Neural progenitor cell (in vitro differentiated cells): ENCODE measurements around the gene ARL15. TPM values are rescaled to one million over a fixed set of nuclear protein-coding genes. Genes with fewer than 3 reads are reported as not detected.

Source experiments
- DNase-seq: peaks from one replicate; pipeline ENCODE4 v3.0.0-alpha.2; 2016; ENCODE audit warnings: low spot score
- H2AFZ ChIP-seq: fragments of 200-600 bp; sonication (generic); replicated peaks from 2 replicates; pipeline ENCODE4 v1.6.1; 2016; ENCODE audit warnings: antibody characterized with exemption
- H3F3A ChIP-seq: fragments of 200-600 bp; sonication (generic); 2 replicates; pipeline ENCODE4 v1.6.1; 2016; ENCODE audit warnings: antibody characterized with exemption, low read depth
- H3K27ac ChIP-seq: fragments of 200-600 bp; sonication (generic); 2 replicates; pipeline ENCODE4 v1.5.1; 2016; ENCODE audit warnings: mild to moderate bottlenecking
- H3K27me3 ChIP-seq: fragments of 200-600 bp; sonication (generic); 2 replicates; pipeline ENCODE4 v1.6.1; 2016; ENCODE audit warnings: mild to moderate bottlenecking, moderate library complexity
- H3K36me3 ChIP-seq: fragments of 200-600 bp; sonication (generic); 2 replicates; pipeline ENCODE4 v1.5.1; 2016
- H3K4me1 ChIP-seq: fragments of 200-600 bp; sonication (generic); 2 replicates; pipeline ENCODE4 v1.6.1; 2016; ENCODE audit warnings: mixed run types
- H3K4me2 ChIP-seq: fragments of 200-600 bp; sonication (generic); 2 replicates; pipeline ENCODE4 v1.6.1; 2016
- H3K4me3 ChIP-seq: fragments of 200-600 bp; sonication (generic); 2 replicates; pipeline ENCODE4 v1.5.1; 2016
- H3K79me2 ChIP-seq: fragments of 200-600 bp; sonication (generic); 2 replicates; pipeline ENCODE4 v1.6.1; 2016; ENCODE audit warnings: low read depth
- H3K9ac ChIP-seq: fragments of 200-600 bp; sonication (generic); 2 replicates; pipeline ENCODE4 v1.6.1; 2016
- H3K9me3 ChIP-seq: fragments of 200-600 bp; sonication (generic); 2 replicates; pipeline ENCODE4 v1.5.1; 2016; ENCODE audit warnings: low read depth
- H4K20me1 ChIP-seq: fragments of 200-600 bp; sonication (generic); 2 replicates; pipeline ENCODE4 v1.6.1; 2016; ENCODE audit warnings: low read depth
- H3K27ac Mint-ChIP-seq: 3 replicates; pipeline ENCODE4 v1.8.0; 2021; ENCODE audit warnings: mixed read lengths
- H3K27me3 Mint-ChIP-seq: 2 replicates; pipeline ENCODE4 v1.8.0; 2022; ENCODE audit warnings: low read depth, mild to moderate bottlenecking, inconsistent platforms, moderate library complexity, mixed read lengths; ENCODE audit not compliant: insufficient read depth
- H3K36me3 Mint-ChIP-seq: 3 replicates; pipeline ENCODE4 v1.8.0; 2021; ENCODE audit warnings: mixed read lengths
- H3K4me1 Mint-ChIP-seq: 3 replicates; pipeline ENCODE4 v1.8.0; 2021; ENCODE audit warnings: mixed read lengths
- H3K4me3 Mint-ChIP-seq: 3 replicates; pipeline ENCODE4 v1.8.0; 2021; ENCODE audit warnings: mild to moderate bottlenecking, moderate library complexity, mixed read lengths
- H3K9me3 Mint-ChIP-seq: 3 replicates; pipeline ENCODE4 v1.8.0; 2020; ENCODE audit warnings: mixed read lengths
- EZH2 ChIP-seq: fragments of 200-600 bp; sonication (generic); IDR thresholded peaks from 2 replicates; pipeline ENCODE4 v1.6.1; 2017; ENCODE audit warnings: antibody characterized with exemption, mild to moderate bottlenecking, moderate library complexity
- EZH2phosphoT487 ChIP-seq: fragments of 200-600 bp; sonication (generic); IDR thresholded peaks from 2 replicates; pipeline ENCODE4 v1.6.1; 2017; ENCODE audit warnings: antibody characterized with exemption
- total RNA-seq: library from RNA; depleted of rRNA; stranded (reverse); fragments of >200 nt; gene quantifications from 2 replicates; pipeline ENCODE4 v1.2.3, GENCODE V29; 2015; ENCODE audit warnings: low replicate concordance
- TF ChIP-seq, protein P1 (sequence below): fragments of 200-600 bp; sonication (generic); IDR thresholded peaks from 2 replicates; pipeline ENCODE4 v1.5.1; 2017; ENCODE audit warnings: antibody characterized with exemption, mild to moderate bottlenecking

ARL15 gene
- total RNA-seq, 1 donor from 2014 or later: 39.1 TPM

DNA sequence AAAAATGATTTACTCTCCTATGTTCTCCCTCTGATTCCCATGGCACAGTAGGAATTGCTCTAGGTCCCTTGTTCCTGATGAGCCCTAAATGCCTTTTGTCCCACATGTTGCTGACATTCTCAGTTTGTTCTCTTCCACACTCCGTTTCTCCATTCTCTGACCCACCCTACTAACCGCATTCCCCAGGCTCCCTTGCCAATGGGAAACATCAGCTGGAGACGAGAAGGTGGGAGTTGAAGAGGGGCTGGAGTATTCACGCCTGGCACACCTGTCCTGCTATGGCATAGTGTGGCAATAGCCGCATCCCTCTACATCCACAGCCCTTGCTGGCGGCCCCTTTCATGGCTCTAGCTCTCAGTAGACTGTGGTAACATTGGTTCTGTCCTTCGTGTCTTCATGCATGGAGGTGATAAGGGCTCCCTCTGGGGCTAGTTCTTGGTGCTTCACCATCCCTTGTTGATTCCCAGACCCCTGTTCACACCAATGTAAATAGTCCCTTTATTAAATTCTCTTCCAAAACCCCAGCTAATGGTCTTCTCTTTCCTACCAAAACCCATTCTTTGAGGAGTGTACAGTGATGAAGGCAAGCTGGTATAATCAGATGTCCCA is 16.4 kb upstream of the ARL15 start:
- H3K9ac ChIP-seq: no peak overlapping the region
- no peak for DNase-seq
- Mint-ChIP-seq H3K27me3 (peaks cover 2% of the 10 kb centered on the region), H3K36me3 (no peaks in the 10 kb centered on the region), H3K4me3 (no peak overlapping the region), H3K4me1 (peaks cover 2% of the 10 kb centered on the region), H3K27ac (no peak overlapping the region), H3K9me3 (no peaks in the 10 kb centered on the region)
- no peaks in the 10 kb centered on the region for H3K27me3 ChIP-seq
- no peak overlapping the region for H3K4me2 ChIP-seq
- H3K36me3 ChIP-seq: no peaks in the 10 kb centered on the region
- no peaks in the 10 kb centered on the region for H3F3A ChIP-seq
- no peaks in the 10 kb centered on the region for H3K4me1 ChIP-seq
- H4K20me1 ChIP-seq: no peaks in the 10 kb centered on the region
- TF ChIP-seq, protein P1, sequence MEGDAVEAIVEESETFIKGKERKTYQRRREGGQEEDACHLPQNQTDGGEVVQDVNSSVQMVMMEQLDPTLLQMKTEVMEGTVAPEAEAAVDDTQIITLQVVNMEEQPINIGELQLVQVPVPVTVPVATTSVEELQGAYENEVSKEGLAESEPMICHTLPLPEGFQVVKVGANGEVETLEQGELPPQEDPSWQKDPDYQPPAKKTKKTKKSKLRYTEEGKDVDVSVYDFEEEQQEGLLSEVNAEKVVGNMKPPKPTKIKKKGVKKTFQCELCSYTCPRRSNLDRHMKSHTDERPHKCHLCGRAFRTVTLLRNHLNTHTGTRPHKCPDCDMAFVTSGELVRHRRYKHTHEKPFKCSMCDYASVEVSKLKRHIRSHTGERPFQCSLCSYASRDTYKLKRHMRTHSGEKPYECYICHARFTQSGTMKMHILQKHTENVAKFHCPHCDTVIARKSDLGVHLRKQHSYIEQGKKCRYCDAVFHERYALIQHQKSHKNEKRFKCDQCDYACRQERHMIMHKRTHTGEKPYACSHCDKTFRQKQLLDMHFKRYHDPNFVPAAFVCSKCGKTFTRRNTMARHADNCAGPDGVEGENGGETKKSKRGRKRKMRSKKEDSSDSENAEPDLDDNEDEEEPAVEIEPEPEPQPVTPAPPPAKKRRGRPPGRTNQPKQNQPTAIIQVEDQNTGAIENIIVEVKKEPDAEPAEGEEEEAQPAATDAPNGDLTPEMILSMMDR: no peak
- no peak for TF ChIP-seq EZH2phosphoT487
- no peak for TF ChIP-seq EZH2
- no peak overlapping the region for H3K27ac ChIP-seq
- no peak overlapping the region for H2AFZ ChIP-seq
- H3K79me2 ChIP-seq: no peaks in the 10 kb centered on the region
- H3K9me3 ChIP-seq: no peaks in the 10 kb centered on the region
- no peak overlapping the region for H3K4me3 ChIP-seq

DNA sequence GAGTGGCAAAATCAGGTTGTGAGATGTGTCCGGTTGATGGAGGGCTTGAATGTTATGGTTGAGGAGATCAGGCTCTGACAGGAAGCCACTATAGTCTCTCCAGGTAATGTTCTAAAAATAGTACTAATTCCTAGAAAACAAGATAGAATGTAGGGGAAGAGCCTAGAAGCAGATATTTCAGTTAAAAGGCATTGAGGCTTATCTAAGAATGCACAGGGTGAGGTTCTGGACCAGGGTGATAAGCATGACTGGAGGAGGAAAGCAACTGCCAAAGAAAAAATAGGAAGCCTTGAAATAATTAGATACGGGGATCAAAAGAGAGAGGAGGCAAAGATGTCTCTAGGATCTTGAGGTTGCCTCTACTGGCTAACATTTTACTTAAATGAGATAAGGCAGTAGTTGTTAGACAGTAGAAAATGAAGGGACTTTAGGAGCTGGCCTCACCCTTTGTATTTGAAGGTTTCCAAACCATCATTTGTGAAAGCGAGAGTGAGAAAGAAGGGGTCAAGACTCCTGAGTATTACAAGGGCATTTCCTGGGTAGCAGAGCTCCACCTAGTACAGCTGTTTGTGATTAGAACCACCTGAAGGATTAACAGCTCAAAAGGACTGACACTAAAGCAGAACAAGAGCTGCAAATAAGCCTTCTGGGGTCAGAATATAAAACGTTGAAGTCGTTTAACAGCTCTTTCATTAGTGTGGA is 15.4 kb upstream of the ARL15 start:
- Histone ChIP-seq H3K27me3 (no peaks in the 10 kb centered on the region), H3K4me2 (no peak overlapping the region), H3K79me2 (no peaks in the 10 kb centered on the region), H3K4me3 (no peak overlapping the region), H3K36me3 (no peaks in the 10 kb centered on the region), H3F3A (no peaks in the 10 kb centered on the region), H2AFZ (no peak overlapping the region), H3K4me1 (no peaks in the 10 kb centered on the region), H3K9ac (no peak overlapping the region), H4K20me1 (no peaks in the 10 kb centered on the region), H3K27ac (no peak overlapping the region), H3K9me3 (no peaks in the 10 kb centered on the region)
- TF ChIP-seq, protein P1: no peak
- no peak for TF ChIP-seq EZH2phosphoT487
- Mint-ChIP-seq H3K27ac (no peak overlapping the region), H3K4me3 (no peak overlapping the region), H3K9me3 (no peaks in the 10 kb centered on the region), H3K27me3 (peaks cover 2% of the 10 kb centered on the region), H3K36me3 (no peaks in the 10 kb centered on the region), H3K4me1 (peaks cover 2% of the 10 kb centered on the region)
- DNase-seq: no peak

DNA sequence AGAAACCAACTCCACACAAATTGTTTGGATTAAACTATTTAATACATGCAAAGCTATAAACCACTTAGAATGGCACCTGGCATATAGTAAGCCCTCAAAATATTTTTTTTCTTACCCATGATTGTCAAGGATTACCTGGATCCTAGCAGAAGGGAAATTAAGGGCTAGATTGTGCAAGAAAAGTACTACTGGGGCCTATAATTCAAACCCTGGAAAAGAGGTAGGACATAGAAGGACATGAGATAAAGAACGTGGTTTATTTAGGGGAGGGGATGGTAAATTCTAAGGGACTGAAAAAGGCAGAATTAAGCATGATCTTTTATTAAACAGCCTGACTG is 14.9 kb upstream of the ARL15 start:
- peaks cover 2% of the 10 kb centered on the region for H3K4me1 Mint-ChIP-seq
- no peaks in the 10 kb centered on the region for H4K20me1 ChIP-seq
- no peak overlapping the region for H3K27ac ChIP-seq
- H3K4me3 Mint-ChIP-seq: no peak overlapping the region
- H3K4me1 ChIP-seq: peaks cover 2% of the 10 kb centered on the region
- H3K4me2 ChIP-seq: no peak overlapping the region
- H3K9ac ChIP-seq: no peak overlapping the region
- no peaks in the 10 kb centered on the region for H3K9me3 ChIP-seq
- H3K27ac Mint-ChIP-seq: no peak overlapping the region
- no peaks in the 10 kb centered on the region for H3F3A ChIP-seq
- no peaks in the 10 kb centered on the region for H3K36me3 Mint-ChIP-seq
- no peak for DNase-seq
- H3K4me3 ChIP-seq: no peak overlapping the region
- no peaks in the 10 kb centered on the region for H3K79me2 ChIP-seq
- TF ChIP-seq EZH2 (no peak), EZH2phosphoT487 (no peak)
- TF ChIP-seq, protein P1: no peak
- H3K27me3 Mint-ChIP-seq: peaks cover 2% of the 10 kb centered on the region
- no peaks in the 10 kb centered on the region for H3K27me3 ChIP-seq
- no peak overlapping the region for H2AFZ ChIP-seq
- H3K36me3 ChIP-seq: no peaks in the 10 kb centered on the region
- no peaks in the 10 kb centered on the region for H3K9me3 Mint-ChIP-seq
